NCI-H1436 (cell line): ENCODE data around the gene COL20A1.

Experiments
- DNase-seq: peaks from one replicate; lab custom pipeline; 2025; lab: John Stamatoyannopoulos, UW

COL20A1 gene

DNA sequence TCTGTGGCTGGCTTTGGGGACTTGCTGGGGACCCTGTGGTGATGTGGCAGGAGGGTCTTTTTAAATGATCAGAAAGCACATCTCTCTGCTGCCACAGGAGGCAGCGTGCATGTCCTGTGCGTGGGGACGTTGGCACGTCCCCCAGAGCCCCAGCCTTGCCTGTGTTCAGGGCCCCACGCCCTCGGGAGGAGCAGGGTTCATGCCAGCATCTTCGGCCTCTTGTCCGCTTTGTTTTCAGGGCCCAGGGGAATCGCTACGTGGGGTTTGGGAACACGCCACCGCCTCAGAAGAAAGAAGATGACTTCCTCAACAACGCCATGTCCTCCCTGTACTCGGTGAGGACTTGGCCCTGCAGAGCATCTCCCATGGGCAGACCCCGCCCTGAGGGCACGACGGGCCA is 14.3 kb upstream of the COL20A1 start:
- DNase-seq, result no peak

DNA sequence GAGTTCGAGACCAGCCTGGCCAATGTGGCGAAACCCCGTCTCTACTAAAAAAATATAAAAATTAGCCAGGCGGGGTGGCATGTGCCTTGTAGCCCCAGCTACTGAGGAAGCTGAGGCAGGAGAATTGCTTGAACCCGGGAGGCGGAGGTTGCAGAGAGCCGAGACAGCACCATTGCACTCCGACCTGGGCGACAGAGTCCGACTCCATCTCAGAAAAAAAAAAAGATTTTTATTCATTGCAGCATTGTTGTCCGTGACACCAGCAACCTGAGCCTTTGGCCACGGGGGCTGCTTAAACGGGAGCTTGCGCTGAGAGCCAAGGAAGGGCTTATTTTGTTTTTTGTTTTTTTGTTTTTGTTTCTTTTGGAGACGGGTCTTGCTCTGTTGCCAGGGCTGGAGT is 13.1 kb upstream of the COL20A1 start:
- no peak for DNase-seq

GRCh38 chr20:63280371-63280770 is 12.6 kb upstream of the COL20A1 start:
- no peak for DNase-seq

DNA sequence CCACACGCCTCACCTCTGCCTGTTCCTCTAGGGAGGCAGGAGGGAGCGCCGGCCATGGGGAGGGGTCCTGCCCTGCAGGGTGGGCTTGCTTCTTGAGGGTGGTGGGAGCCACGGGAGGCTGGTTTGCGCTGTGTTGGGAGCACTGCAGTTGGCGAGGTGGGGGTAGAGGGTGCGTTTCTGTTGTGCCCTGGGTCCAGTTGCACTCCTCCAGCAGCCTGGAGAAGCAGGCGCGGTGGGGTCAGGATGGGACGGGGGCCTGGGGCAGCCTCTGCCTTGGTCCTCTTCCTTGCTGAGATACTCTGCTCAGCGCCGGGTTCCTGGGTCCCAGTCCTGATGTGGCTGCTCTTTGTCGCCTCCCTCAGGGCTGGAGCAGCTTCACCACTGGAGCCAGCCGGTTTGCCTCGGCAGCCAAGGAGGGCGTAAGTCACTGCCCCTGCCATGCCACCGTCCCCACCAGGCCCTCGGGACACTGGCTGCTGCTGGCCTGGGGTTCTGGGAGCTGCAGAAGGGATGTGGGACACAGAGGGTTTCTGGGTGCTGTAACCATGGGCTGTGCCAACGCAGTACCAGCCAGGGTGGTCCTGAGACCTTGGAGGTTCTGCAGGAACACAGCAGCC is 11.9 kb upstream of the COL20A1 start:
- no peak for DNase-seq

DNA sequence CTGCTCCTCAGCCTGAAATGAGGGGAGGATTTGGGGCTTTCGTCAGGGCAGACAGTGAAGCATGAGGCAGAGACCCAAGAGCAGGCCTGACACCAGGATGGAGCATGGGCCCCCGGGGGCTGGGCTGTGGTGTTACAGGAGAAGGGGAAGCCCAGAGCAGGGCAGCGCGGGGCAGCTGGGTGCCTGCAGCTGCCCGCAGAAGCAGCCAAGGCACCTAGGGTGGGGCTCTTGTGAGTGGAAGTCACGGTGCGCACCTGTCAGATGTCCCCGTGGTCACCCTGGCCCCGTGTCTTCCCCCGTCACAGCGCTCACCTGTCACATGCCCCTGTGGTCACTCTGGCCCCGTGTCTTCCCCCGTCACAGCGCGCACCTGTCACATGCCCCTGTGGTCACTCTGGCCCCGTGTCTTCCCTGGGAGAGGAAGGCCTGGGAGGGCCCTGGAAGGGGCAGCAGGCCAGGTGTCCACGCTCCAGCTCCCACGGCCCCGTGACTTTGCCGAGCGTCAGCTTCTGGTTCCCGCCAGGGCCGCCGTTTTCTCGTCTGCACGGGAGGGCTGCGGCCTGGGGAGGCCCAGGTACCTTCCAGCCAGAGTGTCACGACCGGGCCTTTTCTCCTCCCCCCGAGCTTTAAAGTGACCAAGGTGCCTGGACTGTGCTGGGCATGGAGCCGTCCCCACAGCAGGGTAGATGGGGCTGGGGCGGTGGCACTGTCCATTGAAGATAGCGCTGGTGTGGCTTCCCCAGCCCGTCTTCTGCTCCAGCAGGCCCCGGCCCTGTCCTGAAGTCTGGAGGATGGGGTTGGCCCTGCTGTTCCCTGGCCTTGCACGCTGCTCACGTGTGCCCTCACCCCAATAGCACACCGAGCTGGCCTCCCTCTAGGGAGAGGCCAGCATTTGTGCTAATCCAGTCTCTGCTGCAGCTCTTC is 11.0 kb upstream of the COL20A1 start:
- no peak for DNase-seq

GRCh38 chr20:63282946-63283345 is 10.0 kb upstream of the COL20A1 start:
- DNase-seq, result no peak

DNA sequence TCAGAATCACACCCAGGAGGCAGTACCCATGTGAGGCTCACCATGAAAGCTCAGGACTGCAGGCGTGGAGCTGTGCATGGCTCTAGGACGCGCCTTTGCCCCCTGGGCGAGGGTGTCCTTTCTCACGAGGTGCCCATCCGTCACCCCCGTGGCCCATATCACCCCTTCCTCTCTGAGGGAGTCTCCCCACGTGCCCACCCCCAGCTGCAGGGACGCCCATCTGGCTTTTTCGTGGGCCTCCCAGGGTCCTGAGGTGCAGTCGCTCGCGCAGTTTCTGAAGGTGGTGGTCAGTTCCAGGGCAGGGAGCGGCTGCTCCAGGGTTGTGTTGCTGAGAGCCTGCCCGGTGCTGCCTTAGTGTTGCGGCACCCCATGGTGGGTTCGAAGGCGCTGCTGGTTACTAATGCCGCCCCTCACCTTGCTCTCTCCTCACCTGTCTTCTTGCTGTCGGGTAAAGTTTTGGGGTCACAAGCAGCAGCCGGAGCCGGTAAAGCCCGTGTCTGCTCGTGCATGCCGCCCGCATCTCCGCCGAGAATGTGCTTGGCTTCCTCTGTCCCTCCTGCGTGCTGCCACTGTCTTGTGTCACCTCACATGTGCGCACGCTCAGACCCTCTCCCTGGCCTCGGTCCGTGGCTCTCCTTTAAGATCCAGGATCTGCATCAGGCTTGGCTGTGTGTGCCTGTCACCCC is 9.4 kb upstream of the COL20A1 start:
- DNase-seq, result no peak

DNA sequence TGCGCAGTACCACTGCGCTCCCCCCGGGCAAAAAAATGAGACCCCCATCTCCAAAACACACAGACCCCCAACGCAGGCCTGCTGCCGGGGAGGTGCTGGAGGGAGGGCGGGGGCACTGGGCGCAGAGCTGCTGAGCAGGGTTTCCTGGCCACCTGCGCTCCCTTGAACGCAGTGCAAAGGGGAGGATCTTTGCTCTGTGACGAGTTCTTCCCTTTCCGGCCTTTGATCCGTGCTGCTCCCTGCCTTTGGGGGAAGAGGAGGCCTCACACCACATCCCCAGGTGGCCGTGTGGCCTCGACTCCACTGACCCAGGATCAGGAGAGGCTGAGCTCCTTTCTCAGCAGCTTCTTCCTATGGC is 8.9 kb upstream of the COL20A1 start:
- DNase-seq, result no peak

DNA sequence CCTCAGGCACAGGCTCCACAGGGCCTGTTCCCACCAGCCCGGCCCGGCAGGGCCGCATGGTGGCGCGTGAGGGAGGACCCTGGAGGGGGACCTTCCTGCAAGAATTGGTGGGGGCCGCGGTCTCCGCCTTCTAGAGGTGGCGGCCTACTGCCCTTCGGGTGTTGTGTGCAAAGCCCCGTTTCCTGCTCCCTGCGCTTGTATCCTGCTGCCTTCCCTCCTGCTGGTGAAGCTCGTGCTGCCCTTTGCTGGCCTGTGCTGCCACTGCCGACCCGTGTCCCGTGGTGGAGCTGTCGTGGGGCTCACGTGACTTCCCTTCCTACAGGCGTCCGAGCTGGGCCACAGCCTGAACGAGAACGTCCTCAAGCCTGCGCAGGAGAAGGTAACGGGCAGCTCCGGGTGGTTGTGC is 8.4 kb upstream of the COL20A1 start:
- no peak for DNase-seq

DNA sequence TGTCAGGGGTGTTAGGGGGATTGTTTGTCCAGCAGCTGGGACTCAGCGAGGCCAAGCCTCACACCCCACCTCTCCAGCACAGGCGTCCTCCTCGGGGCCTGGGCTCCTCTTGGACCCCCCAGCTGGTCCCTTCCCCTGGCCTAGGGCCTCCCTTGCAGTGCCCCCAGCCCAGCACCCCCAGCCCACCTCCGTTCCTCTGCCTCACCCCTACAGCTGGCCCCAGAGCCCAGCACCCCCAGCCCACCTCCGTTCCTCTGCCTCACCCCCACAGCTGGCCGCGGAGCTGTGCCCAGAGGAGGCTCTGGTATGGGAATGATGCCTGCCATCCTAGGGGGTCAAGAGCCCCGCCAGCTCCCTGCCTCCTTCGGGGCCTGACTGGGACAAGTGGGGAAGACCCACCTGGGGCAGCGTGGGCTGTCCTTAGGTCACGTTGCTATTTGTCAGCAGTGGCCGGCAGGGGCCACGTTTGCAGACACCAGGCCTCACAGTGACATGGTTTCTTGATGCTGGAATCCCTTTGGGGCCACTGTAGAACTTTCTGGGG is 7.9 kb upstream of the COL20A1 start:
- DNase-seq, result no peak

DNA sequence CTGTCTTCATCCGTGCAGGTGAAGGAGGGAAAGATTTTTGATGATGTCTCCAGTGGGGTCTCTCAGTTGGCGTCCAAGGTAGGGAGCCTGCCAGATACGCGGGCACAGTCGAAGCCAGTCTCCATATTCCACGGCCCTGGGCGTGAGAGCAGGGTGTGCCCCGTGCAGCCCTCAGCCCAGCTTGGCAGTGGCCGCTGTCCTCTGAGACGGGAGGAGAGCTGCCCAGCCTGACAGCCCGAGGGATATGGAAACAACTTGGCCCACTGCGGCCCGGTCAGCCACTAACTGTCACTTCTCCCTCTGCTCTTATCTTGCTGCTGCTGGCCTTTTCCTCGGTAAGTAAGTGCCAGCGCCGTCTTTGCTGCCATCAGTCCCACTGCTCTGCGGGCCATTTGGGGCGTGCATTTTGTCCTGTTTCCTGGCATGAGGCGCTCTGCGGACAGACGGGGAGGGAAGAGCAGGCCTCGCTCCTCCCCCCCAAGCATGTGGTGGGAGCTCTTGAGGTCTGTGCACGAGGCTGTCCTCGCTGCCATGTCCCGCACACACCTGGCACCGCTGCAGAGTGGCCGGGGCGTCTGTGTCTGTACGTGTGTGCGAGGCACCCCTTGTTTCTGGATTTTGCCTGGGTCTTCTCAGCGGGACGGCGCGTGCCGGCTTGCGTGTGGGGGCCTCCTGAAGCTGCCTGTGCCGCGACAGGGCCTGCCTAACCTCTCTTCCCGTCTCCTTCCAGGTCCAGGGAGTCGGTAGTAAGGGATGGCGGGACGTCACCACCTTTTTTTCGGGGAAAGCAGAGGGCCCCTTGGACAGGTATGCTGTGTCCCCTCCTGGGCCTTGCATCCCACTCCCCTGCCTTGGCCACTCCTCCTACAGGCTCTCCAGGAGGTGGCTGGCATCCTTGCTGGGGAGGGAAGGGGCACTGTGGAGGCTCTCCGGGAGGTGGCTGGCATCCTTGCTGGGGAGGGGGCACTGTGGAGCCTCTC is 7.1 kb upstream of the COL20A1 start:
- DNase-seq, result no peak

DNA sequence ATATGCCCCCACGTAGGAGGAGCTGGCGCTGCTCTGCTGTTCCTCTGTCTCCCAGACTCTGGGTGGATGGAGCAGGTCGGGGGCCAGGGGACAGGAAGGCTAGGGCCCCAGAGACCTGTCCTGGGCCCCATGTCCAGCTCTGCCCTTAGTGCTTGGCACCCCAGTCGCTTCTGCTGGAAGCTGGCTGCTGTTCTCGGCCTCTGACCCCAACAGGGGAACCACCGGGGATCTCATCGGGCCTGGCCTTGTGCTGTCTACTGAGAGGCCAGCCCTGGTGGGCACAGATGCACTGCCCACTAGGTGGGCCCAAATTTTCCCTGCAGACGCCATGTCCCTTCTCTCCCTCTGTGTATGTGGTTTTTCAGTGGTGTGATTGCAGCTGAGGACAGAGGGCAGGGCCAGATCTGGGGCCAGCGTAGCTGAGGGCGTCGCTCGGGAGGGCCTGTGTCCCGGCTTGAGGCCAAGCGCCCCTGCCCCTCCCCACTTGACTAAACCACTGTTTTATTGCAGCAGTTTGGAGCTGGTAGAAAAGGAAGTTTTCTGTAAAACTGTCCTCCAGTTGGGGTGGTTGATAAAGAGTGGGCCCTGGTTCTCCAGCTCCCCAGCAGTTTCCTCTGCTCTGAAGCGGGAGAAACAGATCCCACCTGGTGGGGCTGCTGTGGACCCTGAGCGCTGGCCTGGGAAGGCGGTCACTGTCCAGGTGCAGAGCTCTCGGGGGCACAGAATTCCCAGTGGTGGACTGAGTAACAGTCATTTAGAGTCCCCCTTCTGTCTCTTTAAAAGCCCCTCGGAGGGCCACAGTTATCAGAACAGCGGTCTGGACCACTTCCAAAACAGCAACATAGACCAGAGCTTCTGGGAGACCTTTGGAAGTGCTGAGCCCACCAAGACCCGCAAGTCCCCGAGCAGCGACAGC is 5.9 kb upstream of the COL20A1 start:
- DNase-seq, result no peak

GRCh38 chr20:63287697-63288580 is 5.0 kb upstream of the COL20A1 start:
- DNase-seq, result no peak

GRCh38 chr20:63288581-63289251 is 4.3 kb upstream of the COL20A1 start:
- no peak for DNase-seq

DNA sequence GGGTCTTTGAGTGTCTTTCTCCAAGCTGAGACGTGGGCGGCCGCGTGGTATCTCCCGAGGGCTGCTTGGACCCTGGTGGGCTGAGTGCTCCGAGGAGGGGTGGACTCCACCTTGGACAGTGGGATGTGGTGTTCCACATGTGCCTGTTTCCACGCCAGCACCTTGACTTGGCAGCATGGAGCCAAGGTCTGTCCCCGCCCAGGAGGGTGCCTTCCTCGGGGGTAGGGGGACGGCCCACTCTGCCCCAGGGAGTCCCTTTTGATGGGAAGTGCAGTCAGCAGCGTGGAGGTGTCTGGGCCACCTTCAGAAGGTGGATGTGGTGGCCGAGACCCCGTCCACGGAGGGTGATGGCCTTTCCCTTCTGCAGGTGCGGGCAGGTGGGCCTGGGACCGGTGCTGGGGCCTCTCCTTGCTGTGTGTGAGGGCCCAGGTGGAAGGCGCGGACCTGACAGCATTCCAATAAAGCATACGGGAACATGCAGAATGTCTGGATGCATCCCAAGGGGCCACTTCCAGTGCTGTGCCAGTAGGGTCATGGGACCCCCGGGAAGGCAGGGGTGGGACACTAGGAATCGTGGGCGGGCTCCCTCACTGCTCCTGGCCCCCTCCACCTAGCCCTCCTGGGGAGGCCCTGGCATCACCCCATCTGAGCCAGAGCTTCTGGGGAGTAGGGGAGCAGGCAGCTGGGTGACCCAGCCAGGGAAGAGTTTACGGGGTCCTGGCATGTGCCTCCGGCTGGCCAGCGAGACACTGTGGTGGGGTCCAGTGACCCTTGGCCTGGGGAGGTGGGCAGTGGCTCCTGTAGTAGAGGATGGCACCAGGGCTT is 3.5 kb upstream of the COL20A1 start:
- no peak for DNase-seq

GRCh38 chr20:63290136-63290676 is 2.8 kb upstream of the COL20A1 start:
- DNase-seq, result no peak

GRCh38 chr20:63290677-63291472 is 2.1 kb upstream of the COL20A1 start:
- DNase-seq, result peak; percentile 58
